Gastroesophageal sphincter (tissue), 3 donors: ENCODE data around the gene IFT43.

Source experiments
- CTCF ChIP-seq, 4 experiments: fragments of 200-600 bp in 2 of 4; fragments of 450-650 bp in 2 of 4; sonication (generic) in 1 of 4; IDR thresholded peaks; one replicate each; pipeline ENCODE4 v1.5.1; 2017 to 2019; ENCODE audit warnings: antibody characterized with exemption in 4 of 4, mild to moderate bottlenecking in 2 of 4, moderate library complexity in 2 of 4
- POLR2A ChIP-seq, 2 donors: fragments of 450-650 bp; IDR thresholded peaks; one replicate each; pipeline ENCODE4 v1.6.1; 2017; ENCODE audit warnings: antibody characterized with exemption in 2 of 2, mild to moderate bottlenecking in 2 of 2, moderate library complexity in 1 of 2

DNA sequence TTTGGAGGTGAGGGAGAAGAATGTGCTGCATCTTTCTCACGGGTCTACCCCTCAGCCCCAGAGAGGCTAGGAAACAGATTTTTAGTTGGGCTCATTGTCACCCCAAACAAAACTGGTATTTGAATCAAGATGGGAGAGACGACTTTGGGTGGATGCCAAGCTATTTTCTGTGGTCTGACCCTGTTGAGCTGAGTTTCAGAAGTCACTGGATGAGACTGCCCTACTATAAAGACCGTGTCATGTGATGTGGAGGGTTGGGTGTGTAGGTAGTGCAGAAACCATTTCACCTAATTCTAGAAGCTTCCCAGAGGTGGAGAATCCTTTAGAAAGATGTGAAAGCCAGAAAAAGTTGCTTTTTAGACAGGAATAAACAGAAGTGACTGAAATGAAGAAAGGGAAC lies 60.2 kb downstream of the IFT43 start:
- no peak for TF ChIP-seq POLR2A (IDR thresholded peaks at IDR 0.05)
- TF ChIP-seq CTCF (IDR thresholded peaks at IDR 0.05): no peak
